Esophagus squamous epithelium (tissue), 4 donors: Measurements from ENCODE around the gene DAZAP2.

Experiments
- CTCF ChIP-seq, 6 experiments: fragments of 450-650 bp in 4 of 6; fragments of 200-600 bp in 2 of 6; sonication (generic) in 2 of 6; IDR thresholded peaks; one replicate each; pipeline ENCODE4 v1.5.1; 2016 to 2019; ENCODE audit warnings: antibody characterized with exemption in 6 of 6, mild to moderate bottlenecking in 4 of 6, moderate library complexity in 4 of 6
- POLR2A ChIP-seq, 4 donors: fragments of 450-650 bp; IDR thresholded peaks; one replicate each; pipeline ENCODE4 v1.6.1; 2017; ENCODE audit warnings: antibody characterized with exemption in 4 of 4, mild to moderate bottlenecking in 4 of 4, moderate library complexity in 3 of 4

GRCh38 chr12:51224625-51225024 lies 14.0 kb upstream of the DAZAP2 start:
- TF ChIP-seq CTCF (IDR thresholded peaks at IDR 0.05) (no peak), POLR2A (IDR thresholded peaks at IDR 0.05) (no peak)
